Tongue (tissue), 2 donors: ENCODE measurements around the gene CTSA. TPM values are rescaled to one million over a fixed set of nuclear protein-coding genes. Genes with fewer than 3 reads are reported as not detected.
"Not testable (repeated sequence)": the region's sequence is repeated elsewhere in the genome, so short reads cannot be mapped to it uniquely, and the experiment has no call there.

Experiments
- DNase-seq: peaks from one replicate; pipeline ENCODE4 v3.0.0-alpha.2; 2015
- total RNA-seq: library from RNA; depleted of rRNA; stranded (reverse); fragments of >200 nt; gene quantifications from one replicate; pipeline ENCODE4 v1.2.3, GENCODE V29; 2014

Gene CTSA
- total RNA-seq, 1 donor from 2014 or later, result 32.6 TPM

DNA sequence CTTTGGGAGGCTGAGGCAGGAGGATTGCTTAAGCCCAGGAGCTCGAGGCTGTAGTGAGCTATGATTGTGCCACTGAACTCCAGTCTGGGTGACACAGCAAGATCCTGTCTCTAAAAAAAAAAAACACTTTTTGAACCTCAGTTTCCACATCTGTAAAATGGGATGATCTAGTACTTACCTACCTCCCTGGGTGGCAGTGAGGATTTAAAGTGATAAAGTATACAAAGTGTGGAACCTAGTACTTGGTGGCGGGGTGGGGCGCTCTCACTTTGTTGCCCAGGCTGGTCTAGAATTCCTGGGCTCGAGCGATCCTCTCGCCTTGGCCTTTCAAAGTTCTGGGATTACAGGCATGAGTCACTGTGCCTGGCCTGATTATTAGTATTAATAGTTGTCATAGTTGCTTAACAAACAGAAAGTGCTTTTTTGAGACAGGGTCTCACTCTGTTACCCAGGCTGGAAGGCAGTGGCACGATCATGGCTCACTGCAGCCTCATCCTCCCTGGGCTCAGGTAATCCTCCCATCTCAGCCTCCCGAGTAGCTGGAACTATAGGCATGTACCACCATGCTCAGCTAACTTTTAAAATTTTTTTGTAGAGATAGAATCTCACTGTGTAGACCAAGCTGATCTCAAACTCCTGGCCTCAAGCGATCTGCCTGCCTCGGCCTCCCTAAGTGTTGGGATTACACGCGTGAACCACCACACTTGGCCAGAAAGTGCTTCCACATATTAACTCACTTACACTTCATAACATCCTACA lies 27.8 kb downstream of the CTSA start:
- DNase-seq, result no peak

DNA sequence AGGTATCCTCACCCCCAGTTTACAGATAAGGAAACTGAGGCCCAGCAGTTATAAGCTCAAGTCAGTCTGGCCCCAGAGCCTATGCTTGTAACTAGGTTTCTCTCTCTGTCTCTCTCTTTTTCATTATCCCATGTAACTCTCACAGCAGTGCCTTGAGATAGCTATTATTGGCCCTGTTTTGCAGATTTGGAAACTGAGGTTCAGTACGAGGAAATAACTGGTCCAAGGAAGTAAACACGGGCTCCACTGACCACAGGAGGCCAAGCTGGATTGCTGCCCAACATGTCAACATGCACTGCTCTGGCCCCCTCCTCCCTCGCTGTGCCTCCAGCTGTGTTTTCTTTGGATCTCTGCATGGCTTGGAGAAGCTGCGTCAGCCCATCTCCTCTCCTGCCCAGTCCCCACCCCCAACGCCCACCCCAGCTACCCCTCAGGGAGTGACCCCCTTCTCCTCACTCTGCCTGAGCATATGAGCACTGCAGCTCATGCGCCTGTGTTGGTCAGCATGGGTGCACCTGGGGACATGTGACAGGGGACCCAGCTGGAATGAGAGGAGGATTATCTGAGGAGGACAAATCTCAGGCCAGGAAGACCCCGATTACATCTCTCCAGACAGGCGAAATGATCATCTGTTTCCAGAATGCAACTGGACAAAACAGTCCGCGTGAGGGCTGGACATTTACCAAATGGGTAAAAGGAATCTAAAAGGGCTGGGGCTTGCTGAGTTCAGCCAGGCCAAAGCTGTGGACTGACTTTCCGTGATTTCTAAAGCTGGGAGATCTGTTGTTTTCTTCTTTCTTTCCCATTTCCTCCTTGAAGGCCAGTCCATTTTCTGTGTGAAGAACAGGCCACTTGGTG lies 28.6 kb downstream of the CTSA start:
- DNase-seq, result peak; percentile 76

DNA sequence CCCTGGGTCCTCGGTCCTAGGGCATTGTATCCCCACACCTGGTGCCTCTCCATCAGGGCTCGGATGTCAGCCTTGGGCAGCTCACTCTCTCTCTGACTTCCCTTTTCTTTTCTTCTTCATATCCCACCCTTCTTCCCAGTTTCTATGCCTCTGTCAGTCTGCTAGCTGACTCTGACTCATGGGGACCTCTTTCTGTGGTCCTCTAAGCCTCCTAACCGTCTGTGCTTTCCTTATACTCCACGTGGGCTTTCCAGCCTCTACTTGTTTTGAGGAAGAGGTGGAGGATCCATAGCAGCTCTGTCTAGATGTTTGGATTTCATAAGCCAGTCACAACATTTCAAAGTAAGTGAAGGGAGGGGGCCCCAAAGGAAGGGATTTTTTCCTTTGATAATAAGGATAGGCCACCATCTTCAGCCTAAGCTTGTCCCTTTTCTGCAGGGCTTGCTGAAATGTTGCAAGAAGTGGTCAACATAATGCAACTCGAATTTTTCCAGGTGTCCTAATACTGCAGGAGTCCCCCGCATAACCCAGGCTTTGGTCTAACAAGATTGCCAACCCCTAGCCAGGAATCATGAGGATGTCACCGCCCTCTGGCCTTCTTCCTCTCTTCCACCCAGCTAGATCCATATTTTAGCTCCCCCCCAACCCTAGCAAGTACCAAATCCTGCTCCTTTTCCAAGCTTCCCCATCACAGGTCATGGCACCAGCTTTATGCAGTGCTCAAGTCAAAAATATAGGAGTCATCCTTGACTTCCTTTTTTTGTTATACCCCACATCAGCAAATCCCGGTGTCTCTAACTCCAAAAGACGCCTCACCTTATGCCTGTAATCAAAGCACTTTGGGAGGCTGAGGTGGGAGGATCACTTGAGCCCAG lies 29.6 kb downstream of the CTSA start:
- no peak for DNase-seq

DNA sequence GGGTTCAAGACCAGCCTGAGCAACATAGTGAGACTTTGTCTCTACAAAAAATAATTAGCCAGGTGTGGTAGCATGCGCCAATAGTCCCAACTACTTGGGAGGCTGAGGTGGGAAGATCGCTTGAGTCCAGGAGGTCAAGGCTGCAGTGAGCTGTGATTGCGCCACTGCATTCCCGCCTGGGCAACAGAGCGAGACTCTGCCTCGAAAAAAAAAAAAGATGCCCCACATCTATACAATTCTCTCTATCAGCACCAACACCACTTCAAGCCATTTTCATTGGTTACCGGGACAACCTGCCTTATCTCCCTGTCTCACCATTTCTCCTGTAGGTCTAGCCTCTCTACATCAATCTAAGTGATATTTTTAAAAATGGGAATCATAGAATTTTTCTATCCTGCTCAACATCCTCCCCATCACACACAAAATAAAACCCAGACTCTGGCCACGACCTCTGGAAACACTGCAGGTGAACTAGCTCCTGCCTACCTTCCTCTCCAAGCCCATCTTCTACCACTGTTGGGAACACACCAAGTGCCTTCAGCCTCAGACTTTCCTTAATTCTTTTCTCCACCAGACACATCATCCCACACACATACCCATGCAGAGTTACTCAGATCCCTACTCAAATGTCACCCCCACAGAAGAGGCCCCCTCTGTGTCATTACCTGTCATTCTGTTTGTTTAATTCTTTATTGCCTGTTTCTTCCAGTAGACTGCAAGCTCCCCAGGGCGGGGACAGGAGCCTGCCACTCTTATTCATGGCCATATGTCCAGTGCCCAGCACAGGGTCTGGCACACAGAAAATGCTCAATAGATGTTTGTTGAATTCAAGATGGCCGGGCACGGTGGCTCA lies 30.4 kb downstream of the CTSA start:
- no peak for DNase-seq

DNA sequence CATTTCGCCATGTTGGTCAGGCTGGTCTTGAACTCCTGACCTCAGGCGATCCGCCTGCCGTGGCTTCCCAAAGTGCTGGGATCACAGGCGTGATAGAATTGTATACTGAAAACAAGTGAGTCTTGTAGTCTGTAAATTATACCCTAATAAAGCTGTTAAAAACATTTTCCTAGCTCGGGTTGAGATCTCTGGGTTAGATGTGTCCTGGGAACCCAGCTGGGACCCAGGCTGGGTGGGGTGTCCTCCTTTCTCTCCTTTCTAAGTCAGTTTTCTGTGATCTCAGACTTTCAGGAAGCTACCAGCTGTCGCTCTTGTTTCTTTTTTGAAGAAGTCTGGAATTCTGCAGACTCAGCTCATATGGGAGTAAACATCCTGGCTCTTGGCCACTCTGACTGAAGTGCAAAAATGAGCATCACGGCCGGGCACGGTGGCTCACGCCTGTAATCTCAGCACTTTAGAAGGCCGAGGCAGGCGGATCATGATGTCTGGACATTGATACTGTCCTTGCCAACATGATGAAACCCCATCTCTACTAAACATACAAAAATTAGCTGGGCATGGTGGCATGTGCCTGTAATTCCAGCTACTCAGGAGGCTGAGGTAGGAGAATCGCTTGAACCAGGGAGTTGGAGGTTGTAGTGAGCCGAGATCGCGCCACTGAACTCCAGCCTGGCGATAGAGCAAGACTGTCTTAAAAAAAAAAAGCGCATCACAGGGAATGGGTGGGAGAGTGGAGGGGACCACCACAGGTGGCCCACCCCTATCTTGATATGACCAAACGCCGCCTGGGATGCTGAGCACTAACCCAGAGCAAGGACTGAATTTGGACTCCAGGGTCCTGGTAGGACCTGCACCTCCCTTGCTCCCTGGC lies 33.5 kb downstream of the CTSA start:
- peak; percentile 69 for DNase-seq

DNA sequence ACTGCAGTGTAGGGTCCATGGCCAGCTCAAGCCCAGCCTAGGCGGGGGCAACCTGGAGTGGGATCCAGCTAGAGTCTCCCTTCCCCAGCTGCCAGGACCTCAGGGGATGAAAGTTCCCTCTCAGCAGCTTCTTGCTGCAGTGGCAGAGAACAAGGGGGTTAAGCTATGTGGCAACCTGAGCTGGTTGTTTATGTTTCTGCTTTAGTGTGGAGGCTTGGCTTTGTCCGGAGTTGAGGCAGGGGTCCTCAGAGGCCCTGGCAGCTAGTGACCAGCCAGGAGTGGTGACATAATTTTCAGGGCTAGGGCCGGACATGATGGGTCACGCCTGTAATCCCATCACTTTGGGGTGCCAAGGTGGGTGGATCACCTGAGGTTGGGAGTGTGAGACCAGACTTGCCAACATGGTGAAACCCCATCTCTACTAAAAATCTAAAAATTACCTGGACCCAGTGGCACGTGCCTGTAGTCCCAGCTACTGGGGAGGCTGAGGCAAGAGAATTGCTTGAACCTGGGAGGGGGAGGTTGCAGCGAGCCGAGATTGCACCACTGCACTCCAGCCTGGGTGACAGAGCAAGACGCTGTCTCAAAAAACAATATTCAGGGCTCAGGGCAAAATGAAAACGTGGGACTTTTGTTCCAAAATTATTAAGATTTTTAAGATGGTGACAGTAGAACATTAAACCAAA lies 34.8 kb downstream of the CTSA start:
- DNase-seq, result no peak

DNA sequence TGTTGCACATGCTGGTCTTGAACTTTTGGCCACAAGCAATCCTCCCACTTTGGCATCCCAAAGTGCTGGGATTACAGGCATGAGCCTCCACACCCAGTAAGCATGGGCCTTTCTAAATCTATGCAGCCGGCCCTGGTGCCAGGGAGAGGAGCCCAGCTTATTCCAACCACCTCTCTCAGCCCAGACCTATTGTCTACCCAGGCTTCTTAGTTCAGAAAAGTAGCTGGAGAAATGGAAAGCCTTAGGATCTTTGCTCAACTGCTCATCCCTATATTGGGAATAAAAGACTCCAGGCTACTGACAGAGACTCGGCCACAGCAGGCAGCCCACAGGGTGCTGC lies 35.6 kb downstream of the CTSA start:
- DNase-seq, result no peak

DNA sequence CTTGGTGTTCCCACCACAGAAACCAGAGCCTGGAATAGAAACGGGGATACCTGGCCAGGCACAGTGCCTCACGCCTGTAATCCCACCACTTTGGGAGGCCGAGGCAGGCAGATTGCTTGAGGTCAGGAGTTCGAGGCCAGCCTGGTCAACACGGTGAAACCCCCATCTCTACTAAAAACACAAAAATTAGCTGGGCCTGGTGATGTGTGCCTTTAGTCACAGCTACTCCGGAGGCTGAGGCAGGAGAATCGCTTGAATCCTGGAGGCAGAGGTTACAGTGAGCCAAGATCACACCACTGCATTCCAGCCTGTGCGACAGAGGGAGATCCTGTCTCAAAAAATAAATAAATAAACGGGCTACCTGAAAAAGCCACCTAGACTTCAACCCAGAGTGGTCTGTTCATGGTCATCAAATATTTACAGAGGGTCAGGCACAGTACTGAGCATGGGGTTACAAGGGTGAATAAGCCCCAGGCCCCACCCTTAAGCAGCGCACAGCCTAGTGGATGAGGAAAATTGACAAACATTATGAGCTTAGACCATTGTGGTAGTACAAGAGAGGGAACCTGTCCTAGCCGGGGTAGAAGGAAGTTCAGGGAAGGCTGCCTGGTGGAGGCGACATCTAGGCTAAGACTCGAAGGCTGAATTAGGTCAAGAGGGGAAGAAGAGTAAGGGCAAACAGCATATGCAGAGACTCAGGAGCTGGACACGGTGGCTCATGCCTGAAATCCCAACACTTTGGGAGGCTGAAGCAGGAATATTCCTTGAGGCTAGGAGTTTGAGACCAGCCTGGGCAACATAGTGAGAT lies 36.1 kb downstream of the CTSA start:
- DNase-seq, result no peak

DNA sequence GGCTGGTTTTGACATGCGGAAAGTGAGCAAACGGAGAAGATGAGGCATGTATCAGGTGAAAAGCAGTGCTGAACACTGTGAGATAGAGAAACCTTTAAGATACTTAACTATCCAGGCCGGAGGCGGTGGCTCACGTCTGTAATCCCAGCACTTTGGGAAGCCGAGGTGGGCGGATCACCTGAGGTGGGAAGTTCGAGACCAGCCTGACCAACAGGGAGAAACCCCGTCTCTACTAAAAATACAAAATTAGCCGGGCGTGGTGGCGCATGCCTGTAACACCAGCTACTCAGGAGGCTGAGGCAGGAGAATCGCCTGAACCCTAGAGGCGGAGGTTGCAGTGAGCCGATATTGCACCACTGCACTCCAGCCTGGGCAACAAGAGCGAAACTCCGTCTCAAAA lies 40.5 kb downstream of the CTSA start:
- DNase-seq, result not testable (repeated sequence)

DNA sequence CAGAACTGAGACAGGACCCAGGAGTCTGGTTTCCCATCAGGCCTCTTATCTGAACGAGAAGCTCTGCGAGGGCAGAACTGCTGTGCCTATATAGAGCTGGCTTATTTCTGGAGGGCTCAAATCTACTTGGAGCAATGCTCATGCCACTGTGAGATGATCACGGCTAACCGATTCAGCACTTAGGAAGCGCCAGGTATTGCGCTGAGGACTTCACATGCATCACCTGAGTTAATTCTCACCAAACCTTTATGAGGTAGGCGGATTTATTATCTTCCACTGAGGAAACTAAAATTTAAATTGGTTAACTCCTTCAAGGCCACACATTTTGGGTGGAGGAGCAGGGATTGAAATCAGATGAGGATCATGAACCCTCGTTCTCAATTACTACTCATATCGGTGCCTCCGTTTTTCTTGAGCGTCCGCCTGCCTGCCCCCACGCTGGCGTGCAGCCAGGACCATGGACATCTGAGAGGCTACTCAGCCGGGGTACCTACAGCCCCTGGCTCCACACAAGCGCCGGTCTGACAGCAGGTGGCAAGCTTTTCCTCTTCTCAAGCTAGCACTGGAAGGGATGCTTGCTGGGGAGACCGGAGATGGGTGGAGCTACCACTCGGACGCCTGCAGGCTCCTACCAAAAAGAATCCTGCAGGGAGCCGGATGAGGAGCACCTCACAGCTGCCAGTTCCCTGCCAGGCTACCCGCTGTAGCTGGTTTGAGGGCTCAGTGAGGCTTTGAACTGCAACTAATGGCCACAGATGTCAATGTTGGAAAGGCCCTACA lies 42.3 kb downstream of the CTSA start:
- peak; percentile 77 for DNase-seq

DNA sequence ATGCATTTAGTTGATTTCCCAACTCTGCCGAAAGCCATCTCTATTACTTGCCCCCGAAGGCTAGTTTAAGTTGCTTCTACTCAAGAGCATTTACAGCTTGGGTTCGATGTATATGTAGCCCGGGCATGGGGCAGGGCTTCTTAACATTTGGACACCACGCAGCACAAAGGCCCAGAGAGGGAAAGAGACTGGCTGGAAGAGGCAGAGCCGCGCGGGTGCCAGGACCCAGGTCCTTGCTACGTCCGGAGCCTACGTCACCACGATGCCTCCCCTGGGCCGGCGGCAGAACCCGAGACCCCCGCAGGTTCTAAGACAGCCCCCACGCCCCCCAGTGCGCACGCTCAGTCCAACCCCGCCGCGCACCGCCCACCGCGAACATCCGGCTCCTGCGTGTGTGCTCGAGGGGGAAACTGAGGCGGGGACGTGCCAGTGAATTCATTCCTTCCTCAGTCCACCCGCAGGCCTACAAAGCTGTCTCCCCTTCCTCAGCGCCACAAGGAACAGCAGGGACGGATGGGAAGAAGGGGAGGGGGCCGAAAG lies 43.0 kb downstream of the CTSA start:
- DNase-seq, result peak; percentile 86

DNA sequence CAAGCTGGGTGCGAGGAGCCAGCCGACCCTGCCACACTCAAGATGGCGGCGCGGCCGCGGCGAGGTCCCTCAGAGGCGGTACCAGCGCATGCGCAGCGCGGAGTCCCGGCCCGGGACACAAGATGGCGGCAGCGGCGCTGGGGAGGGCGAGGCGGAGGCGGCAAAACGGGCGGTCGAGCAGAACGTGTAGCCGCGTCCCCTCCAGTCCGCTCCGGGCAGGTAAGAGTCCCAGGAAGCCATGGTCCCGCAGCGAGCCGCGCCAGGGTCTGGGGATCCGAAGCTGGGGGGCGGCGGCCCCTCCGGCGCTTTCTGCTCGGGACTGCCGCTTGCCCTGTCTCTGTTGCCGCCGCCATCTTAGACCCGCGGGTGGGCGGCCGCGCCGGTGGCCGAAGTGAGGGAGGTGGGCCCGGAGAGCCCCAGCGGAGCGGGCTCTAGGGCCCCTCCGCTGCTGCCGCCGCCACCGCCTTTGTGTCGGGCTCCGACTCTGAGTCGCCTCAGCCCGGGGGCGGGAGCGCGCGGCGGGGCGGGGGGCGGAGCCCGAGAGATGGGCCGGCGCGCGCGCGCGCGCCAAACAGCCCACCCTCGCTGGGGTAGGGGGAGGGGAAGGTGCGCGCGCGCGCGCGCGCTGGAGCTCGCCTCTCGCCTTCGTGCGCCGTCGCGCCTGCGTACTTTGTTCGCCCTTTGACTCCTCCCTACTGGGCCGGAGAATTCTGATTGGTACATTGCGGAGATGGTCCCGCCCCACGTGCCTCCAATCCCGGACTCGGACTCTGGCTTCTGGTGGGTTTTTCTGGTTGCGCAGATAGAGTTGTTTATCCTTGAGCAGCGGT lies 43.7 kb downstream of the CTSA start, which contains the start of gene PCIF1:
Gene PCIF1 (plus strand): TSS at position 98 of the 830 bp plus-strand sequence. CDS start 4,317 bp downstream, outside the sequence.
- DNase-seq, result peak; percentile 99

DNA sequence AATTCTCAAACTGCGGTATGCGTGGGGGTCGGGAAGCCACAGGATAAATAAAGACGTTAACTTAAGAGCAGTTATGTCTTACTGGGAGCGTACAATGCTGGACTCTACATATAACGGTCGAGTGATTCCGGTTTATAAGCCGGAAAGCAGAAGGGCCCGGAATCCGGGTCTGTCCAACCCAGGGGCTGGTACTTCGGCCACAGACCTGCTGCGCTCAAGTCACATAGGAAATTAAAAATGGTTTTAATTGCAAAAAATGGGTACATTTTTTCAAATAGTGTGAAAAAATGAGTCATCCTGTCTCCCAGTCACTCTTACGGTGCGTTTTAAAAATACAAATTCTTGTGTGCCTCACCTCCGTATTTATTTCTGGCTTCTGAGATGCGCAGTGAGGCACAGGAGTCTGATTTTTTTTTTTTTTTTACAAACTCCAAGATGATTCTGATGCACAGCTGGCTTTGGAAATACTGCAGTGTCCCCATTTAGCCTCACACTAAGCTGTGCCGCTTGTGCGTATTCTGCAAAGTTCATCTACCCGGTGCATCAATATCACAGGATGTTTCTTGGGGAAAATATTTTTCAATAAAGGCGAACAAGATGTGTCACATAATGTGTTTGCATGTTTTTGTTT lies 44.4 kb downstream of the CTSA start:
- DNase-seq, result no peak

DNA sequence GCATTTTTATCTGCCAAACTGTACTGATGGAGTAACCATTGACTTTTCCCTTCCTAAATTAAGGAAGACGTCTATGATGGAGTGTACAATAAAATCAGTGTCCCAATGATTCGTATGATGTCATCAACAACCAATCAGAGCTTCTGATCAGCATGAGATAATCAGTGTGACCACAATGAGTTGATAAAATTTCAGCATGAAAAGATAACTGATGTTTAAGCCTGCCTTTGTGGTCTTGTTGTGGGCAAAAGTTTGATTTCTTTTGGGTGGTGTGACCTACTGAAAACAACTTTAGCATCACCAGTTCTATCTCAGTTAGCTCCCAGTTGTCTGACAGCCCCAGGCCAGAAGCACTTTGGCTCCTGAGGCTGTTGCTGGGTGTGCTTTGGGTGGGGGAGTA lies 46.6 kb downstream of the CTSA start:
- no peak for DNase-seq

DNA sequence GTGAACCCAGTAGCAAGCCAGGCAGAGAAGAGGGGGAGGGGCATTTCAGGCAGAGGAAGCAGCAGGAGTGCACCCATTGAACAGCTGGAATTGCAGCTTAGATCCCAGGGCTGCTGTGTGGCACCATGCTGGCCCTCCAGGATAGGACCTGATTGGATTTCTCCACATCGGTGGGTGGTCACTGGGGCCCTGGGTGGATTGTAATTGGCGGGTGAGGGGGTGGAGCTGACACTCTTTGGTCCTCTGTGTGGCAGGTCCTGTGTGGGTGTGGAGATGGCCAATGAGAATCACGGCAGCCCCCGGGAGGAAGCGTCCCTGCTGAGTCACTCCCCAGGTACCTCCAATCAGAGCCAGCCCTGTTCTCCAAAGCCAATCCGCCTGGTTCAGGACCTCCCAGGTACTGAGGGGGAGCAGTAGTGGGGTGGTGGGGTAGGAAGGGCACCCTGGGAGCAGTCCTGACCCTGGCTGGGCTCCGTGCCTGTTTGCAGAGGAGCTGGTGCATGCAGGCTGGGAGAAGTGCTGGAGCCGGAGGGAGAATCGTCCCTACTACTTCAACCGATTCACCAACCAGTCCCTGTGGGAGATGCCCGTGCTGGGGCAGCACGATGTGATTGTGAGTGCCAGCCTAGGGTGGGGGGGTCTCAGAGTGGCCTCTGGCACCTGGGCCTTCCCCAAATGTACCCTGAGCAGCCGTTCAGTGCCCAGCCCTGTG lies 47.7 kb downstream of the CTSA start:
- DNase-seq, result no peak

DNA sequence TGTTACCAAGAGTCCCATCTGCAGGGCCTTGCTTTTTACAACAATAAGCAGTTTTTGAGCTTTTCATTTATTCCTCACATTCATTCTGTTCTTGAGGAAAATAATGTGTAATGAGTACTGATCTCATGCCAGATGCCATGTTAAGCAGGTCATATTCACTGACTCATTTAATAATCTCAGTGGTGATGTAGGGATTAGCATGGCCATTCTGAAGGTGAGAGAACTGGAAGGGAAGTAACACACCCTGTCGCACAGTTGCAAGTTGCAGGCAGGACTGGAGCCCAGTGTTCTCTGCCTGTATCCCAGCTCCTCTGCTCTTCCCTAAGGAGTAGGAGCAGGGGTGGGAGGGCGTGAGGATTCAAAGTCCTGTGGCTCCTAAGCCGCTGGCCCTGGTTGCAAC lies 48.9 kb downstream of the CTSA start:
- no peak for DNase-seq
